Eye (tissue), 1 donor: ENCODE measurements around the gene UBE2G2.
A peak's percentile ranks its signal among the peaks of the same experiment; 100 is the strongest.

Experiments used
- DNase-seq: peaks from one replicate; pipeline ENCODE4 v3.0.0-alpha.2; 2015

UBE2G2 gene

DNA sequence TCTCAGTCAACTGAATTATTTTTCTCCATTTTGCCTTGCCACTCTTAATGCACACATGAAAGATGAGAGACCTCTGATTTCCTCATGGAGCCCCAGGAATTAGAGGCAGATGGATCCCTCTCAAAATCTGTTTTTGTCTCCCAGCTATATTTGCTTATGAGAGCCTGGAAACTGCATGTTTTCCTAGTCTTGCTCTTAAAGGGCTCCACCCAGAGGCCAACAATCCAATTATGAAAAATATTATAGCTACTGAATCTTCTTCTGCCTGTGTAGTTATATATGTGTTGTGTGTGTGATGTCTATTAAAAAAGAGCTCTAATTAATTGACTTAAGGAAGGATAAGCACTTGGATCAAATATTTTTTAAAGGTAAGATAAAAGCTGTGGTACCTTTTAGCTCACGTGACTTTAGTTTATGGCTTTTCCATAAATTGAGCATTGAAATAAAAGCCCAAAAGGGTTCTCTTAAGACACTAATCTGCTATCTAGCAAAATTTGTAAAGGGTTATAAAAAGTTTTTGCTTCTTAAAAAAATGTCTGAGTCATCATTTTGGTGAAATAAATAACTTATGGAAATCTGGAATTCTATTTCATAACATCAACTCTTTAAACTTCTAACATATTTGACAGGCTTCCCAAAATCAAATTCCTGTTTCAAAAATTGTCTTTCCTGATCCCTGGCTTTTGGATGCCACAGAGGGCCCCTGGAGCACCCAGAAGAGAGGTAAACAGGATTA lies 59.0 kb downstream of the UBE2G2 start:
- no peak for DNase-seq

DNA sequence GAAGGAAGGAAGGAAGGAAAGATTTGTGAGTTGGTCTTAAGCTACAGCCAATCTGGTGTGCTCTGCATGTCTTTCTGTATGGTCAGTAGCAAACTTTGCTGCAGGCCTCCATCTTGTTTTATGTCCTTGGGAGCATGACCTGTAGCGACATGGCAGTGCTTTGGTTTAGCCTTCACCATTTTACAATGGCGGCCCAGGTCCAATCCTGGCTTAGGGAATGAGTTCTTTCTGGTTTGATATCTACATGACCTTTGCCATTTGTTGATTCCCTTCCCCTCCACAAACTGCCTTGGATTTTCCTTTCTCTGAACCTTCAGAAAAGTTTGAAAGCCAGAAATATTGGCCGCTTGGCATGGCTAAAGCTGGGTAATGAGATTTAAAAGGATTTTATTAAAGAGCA lies 59.7 kb downstream of the UBE2G2 start:
- no peak for DNase-seq

DNA sequence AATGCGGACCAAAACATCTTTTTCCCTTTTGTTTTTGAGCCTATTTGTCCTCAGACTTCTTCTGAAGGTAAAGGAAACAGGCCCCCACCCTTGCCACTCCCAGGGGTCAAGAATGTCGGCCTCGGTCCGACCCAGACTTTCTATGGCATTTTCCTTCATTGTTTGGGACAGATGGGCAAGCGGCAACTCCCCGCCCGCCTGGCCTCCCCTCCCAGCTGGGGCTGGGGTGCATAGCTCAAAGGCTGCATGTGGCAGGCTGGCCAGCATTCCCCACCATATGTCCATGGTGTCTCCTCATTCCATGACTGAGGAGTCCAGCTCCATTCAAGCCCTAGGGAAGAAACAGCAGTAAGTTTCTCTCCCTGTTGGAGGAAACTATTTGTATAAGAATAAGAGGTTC lies 60.9 kb downstream of the UBE2G2 start:
- DNase-seq, result no peak

DNA sequence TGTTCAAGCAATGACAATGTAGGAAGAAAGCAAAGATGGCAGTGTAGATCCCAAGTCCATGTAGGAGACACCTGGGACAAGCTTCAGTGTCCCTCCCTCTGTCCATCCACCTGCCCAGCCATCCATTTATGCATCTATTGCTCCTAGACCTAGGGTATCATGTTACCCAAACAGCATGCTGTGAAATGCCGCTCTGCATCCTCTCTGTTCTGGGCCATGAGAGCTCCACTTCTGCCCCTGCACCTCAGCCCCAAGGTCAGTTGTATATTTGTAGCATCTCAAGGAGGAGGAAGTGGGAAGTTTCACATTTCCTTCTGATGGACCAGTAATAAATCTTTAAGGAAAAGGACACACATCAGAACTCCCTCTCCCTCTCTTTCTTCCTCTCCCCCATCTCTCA lies 62.3 kb downstream of the UBE2G2 start:
- DNase-seq, result no peak

DNA sequence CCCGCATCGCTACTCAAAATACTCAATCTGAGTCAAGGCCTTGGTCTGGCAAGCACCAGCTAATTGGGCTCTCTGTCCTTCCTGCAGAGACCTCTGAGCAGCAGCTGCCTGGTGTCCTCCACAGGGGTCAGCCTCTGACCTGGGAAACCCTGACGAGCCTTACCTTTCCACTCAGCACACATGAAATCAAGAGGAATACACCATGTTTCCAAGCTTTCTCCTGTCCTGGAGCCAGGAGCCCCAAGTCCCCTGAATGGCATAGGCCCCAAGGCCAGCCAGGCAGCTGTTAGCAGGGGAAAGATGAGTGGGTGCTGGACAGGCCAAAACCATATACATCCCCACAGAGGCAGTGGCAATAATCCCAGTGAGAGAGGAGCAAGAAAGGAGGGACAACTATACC lies 63.0 kb downstream of the UBE2G2 start:
- no peak for DNase-seq

DNA sequence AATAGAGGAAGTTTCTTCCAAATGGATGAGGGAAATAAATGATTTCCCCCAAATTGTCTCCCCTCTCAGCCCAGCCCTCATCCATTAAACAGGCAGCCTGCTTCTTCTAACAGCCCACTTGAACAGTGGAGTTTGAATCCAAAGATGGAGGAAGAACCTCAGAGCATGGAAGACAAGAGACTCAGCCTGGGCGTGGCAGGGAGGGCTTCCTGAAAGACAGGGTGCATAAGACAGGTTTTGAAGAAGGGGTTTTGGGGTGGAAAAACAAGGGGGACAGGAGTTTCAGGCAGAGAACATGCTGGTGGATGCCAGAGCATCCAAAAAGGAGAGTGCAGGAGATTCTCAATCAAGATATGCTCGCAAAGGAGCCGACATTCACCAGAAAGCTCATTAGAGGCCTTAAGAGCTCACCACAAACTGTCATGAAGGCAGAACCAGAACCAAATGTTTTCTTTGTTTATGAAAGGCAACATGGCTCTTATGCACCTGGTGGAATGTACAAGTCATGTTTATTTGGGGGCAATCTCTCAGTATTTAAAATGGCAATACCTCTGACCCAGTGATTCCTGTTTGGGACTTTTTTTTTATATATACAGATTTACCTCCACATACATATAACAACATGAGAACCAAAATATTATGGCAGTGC lies 63.8 kb downstream of the UBE2G2 start:
- peak; percentile 56 for DNase-seq

DNA sequence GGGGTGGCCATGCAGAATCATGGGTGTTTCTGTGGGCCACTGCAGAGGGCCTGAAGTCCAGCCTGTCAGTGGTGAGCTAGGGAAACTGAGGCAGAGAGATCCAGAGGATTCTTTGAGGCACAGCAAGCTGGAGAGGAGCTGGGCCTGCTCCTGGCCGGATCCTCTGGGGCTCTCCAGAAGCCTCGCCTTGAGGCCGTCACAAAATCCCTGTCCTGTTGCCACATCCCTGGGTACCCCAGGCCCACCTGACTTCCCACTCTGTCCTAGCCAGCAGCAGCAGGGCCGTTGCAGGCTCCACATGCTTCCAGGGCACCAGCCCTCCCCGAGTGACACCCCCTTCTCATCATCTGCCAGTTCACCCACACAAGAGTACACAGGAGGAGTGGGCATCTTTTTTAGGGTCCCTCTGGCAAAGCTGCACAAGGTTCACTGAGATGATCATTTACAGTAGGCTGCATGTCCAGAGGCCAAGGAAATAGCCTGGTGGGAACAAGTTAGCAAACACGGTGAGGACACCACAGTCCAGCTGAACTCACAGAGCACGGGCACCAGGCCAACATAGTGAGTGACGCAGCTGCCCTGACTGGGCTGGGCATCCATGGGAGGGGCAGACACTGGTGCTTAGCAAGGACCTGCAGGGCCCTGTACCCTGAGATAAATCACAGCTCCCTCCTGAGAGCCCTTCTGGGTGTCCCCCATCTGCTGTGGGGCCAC lies 65.2 kb downstream of the UBE2G2 start:
- DNase-seq, result no peak

DNA sequence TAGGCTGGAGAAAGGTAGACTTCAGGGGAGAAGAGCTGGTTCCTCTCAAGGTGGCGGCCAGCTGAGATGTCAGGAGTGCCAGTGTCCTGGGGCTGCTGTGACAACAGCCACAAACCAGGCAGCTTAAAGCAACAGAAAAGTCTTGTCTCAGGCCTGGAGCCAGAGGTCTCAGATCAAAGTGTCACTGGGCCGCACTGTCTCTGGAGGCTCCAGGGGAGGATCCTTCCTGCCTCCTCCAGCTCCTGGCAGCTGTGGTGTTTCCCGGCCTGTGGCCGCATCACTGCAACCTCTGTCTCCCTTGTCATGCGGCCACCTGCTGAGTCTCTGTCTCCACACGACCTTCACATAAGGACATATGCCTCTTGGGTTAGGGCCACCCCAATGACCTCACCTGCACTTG lies 65.8 kb downstream of the UBE2G2 start:
- DNase-seq, result no peak

DNA sequence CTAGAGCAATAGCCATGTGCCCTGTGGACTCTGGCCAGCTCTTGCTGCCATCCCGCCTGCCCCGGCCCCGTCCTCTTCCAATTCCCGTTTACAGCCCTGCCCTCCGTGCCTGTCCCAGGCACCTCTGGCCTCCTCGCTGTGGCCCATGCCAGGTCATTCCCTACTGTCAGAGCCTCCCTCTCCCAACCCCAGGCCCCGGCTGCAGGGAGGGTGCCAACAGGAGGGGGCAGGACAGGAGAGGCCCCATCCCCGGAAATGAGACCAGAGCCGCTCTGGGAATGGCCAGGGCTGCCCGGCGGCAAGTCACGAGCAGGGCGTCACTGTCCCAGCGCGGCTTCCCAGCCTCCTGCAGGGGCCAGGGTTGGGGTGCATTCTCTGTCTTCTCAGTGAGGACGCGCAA lies 66.8 kb downstream of the UBE2G2 start:
- DNase-seq, result no peak

DNA sequence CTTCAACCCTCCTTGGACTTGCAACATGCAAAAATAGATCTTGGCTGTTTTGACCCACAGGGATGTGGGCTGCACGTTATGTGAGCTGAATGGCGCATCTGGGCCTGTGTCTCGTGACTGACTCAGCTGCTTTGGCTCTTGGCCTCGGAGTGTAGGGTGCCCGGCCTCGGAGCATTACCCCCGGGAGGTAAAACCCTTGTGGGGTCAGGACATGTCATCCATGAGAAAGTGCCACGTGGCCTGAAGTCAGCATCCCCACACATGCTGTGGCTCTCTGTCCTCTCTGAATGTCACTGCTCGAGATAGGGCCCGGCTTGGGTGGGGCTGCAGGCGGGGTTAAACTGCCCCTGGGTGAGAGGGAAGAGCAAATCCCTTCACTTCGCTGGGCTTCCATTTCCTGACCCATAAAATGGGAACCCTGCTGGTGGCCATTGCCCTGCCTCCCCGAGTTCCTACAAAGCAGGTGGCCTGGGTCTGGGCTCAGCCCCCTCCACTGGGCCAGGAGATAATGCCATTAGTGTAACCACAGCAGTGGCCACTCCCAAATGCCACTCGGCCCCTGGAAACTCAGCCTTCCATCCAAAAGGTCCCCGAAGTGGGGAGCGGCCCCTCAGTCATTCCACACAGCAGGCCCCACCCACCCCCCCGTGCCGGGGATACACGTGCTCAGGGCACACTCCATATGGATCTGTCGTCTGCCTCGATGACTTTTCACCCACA lies 67.4 kb downstream of the UBE2G2 start:
- DNase-seq, result no peak

DNA sequence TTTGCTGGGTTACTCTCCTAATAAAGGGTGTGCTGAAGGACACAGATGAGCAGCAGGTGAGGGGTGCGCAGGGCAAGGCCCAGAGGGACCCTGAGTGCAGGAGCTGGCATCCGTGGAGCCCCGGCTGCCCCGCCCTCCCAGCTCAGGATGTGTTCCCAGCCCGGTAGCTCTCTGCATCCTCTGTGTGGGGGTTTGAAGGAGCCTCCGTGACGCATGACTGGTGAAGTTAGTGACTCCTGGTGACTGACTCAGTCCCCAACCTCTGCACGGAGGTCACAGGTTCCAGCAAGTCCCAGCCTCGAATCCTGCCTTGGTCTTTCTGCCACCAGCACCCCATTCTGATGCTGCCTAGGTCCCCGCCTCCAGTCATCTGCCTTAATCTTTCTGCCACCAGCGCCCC lies 68.7 kb downstream of the UBE2G2 start:
- no peak for DNase-seq

DNA sequence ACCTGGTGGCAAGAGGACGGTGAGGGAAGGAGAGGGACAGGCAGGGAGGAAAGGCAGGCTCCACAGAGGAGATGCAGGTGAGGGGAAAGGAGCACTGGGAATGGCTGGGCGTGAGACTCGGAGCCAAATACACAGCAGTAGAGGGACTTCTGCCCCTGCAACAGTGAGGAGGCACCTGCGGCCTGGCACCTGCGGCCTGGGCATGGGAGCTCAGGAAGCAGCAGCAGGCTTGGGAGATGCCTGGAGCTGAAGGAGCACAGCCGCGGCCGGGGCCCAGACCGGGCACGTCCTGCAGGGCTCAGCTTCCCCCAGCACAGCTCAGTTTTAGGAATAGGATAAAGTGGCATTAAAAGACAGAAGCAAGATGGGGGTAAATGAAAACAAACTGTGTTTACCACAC lies 69.4 kb downstream of the UBE2G2 start:
- DNase-seq, result no peak

DNA sequence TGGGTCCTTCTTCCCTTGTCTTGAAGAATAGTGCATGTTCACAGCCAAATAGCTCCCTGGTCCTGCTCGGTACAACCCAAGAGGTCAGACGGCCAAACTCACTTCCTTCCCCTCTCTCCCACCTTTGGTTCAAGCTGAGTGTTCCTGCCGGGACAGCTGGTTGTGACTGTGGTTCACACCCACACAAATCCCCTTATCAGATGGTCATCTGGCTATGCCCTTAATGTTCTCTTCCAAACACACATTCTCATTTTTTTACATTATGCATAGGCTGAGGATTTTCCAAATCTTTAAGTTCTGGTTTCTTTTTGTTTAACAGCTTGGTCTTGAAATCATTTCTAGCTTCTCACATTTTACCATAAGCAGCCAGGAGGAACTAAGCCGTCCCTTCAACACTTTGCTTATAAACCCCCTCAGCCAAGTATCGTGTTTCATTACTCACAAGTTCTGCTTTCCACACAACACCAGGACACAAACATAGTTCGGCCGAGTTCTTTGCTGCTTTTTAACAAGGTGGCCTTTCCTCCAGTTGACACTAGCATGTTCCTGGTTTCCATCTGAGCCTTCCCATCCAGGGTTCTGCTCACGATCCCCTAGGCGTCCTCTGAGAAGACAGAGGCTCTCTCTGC lies 70.6 kb downstream of the UBE2G2 start:
- no peak for DNase-seq

DNA sequence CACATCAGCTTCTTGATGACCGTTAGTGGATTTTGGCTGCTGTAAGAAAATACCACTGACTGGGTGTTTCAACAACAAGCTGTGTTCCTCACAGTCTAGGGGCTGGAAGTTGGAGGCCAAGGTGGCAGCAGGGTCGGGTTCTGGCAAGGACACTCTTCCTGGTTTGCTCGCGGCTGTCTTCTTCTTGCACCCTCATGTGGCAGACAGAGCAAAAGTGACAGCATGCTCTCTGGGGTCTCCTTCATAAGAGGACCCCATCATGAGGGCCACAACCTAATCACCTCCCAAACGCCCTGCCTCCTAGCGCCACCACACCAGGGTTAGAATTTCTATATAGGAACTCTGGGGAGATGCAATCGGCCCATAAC lies 71.6 kb downstream of the UBE2G2 start:
- DNase-seq, result no peak

DNA sequence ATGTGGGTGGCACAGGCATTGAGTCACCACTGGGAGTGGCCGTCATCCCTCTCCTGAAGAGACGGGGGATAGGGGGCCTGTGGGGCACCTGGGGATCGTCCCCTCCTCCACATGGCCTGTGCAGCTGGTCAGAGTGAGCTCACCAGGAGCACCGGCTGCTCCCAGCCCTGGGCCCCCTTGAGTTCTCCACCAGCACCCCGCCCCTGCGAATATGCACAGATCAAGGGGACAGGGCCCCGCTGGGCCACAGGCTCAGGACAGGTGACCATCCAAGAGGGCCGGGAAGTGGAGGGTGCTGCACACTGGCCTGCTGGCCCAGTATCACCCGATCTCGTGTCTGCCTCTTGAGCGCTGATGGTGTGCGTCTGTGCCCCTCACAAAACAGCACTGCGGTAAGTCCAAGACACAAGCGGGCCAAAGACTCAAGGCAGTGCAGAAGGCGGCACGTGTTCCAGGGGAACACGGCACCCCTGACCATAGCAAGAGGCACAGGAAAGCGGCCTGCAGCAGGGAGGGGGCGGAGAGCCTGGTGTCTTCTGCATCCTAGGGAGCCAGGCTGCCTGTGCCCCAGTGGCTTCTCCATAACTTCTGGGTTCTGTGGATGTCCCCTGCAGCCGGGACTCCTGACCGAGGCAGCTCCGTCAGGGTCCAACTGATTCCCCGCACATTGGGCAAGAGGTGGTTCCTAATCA lies 72.1 kb downstream of the UBE2G2 start:
- no peak for DNase-seq

DNA sequence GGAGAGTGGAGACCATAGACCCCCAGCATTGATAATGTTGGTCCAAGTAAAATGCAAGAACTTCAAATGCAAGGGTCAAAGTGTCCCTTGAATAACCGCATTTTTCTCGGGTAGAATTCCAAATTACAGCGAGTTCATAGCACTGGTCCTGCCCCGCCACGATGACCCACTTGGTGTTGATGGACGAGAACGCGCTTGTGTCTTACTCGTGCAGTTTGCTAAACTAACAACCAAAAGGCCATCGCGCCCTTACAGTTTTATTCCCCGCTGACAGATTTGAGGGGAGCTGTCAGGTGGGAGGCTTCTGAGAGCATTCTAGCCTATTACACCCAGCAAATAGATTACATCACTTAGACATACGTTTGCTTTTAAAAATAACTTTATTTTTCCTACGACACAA lies 72.9 kb downstream of the UBE2G2 start:
- no peak for DNase-seq

DNA sequence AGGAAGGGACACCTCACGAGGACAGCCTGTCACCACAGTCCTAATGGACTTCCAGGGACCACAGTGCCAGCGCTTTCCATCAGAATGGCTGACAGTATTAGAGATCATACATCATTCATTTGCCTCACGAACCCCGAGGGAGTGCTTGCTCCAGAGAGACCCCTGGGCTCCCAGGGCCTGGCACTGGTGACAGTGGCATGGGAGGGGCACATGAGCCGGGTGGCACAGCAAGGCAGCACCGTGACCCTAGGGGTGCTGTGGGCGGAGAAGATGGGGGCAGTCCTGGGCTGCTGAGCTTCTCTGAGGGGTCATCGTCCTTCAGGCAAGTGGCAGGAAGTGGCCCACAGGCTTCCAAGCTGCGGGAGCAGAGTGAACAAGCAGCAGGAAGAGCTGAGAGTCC lies 73.9 kb downstream of the UBE2G2 start:
- no peak for DNase-seq

DNA sequence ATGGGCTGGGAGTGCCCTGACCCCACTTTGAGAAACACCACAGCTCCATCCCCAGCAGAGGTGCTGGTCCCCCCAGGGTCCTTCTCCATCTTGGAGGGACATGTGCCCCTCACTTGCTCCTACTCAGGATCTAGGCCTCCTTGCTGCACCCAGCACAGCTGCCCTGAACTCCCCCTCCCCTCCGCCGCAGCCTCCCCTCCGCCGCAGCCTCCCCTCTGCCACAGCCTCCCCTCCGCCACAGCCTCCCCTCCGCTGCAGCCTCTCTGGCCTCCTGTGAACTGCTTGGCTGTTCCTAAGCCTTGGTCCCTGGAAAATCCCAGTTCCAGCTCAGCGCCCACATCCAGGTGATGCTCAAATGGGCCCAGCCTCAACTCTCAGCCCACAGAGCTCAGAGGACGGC lies 74.3 kb downstream of the UBE2G2 start:
- DNase-seq, result no peak

DNA sequence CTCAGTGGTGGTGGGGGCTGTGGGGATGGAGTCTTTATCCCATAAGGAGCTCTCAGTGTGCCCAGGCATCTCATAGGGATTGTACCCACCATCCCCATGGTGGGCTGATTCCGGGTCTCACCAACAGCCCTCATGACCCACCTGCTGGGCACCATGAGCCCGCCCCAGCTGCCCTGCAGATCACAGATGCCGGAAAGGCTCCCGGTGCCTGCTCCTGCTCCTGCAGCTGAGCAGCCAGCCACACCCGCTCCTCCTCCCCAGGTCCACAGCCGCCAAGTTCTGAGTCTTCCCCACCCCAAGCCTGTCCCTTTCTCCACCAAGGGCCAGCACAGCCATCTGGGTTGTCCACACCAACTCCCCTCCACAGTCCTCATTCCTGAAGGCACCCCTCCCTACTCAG lies 74.8 kb downstream of the UBE2G2 start:
- no peak for DNase-seq

DNA sequence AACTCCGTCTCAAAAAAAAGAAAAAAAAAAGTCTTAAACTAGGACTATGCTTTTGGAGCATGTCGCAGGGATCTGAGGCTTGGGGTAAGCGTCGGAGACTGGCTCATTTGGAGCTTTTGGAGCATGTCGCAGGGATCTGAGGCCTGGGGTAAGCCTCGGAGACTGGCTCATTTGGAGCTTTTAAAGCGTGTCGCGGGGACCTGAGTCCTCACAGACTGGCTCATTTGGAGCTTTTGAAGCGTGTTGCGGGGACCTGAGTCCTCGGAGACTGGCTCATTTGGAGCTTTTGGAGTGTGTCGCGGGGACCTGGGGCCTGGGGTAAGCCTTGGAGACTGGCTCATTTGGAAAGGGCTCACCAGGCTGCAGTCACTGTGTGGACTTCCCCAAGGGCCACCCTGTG lies 76.7 kb downstream of the UBE2G2 start:
- no peak for DNase-seq

DNA sequence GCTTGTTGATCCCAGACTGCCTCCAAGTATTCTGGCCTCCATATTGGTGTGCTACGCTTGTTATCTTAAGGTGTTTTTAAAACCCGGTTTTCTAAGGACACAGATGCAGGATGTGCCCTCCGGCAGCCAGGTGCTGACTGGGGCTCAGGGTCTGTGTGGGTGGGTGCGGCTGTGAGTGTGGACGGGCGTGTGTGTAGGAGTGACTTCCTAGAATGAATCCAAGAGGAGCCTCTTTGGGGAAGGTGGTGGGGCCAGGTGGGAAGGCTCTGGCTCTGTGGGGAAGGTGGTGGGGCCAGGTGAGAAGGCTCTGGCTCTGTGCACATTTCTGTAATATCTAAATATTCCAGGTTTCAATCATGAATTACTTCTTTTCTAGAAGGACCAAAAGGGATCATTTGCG lies 77.4 kb downstream of the UBE2G2 start:
- DNase-seq, result no peak
